ENCODE measurements around the gene OR10R2. TPM values are rescaled to one million over a fixed set of nuclear protein-coding genes. Genes with fewer than 3 reads are reported as not detected.

Gene OR10R2
- total RNA-seq, 2 donors from 2014 or later = not detected

DNA sequence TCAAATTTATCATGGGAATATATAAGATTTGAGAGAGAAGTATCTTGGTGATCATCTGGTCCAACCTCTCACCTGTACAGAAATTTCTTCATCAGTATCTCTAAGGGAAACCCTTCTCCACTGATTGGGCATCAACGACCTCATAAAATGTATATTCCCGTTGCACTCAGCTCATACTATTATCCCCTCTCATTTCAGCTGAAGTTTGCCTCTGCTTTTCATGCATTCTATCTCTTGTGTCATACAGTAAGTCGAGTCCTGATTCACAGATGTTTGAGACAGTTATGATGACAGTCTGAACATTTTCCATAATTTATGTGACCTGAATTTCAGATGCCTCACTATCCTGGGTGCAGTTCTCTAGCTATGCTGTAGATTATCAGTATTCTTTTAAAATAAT is 21.0 kb downstream of the OR10R2 start:
- TF ChIP-seq, protein P1, sequence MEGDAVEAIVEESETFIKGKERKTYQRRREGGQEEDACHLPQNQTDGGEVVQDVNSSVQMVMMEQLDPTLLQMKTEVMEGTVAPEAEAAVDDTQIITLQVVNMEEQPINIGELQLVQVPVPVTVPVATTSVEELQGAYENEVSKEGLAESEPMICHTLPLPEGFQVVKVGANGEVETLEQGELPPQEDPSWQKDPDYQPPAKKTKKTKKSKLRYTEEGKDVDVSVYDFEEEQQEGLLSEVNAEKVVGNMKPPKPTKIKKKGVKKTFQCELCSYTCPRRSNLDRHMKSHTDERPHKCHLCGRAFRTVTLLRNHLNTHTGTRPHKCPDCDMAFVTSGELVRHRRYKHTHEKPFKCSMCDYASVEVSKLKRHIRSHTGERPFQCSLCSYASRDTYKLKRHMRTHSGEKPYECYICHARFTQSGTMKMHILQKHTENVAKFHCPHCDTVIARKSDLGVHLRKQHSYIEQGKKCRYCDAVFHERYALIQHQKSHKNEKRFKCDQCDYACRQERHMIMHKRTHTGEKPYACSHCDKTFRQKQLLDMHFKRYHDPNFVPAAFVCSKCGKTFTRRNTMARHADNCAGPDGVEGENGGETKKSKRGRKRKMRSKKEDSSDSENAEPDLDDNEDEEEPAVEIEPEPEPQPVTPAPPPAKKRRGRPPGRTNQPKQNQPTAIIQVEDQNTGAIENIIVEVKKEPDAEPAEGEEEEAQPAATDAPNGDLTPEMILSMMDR (IDR thresholded peaks at IDR 0.05) = no peak

DNA sequence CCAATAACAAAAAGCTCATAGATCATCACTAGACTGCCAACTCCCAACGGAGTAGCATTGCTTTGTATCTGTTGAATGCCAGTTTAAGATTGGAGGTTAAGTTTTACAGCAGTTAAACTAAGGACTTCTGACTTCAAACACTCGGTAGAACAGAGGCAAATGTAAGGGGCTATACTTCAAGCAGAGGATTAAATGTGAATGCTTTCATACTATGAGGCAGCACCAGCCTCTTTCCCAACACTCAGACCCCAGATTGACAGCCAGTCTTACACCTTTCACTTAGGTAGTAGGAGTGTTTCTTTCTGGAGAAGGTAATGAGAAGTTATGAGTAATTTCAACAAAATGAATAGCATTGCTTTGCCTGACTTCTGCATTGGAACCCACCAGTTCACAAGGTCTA is 22.8 kb downstream of the OR10R2 start:
- Histone ChIP-seq H3K36me3 (no peaks in the 10 kb centered on the region), H3K4me3 (no peak overlapping the region), H3K9me3 (no peaks in the 10 kb centered on the region), H3K27me3 (no peaks in the 10 kb centered on the region), H3K4me1 (no peaks in the 10 kb centered on the region), H3K27ac (no peak overlapping the region)
- TF ChIP-seq, protein P1 (IDR thresholded peaks at IDR 0.05) = no peak
- no peak for DNase-seq (ENCODE audit: low spot score)

More for the DNA sequence above, 21.0 kb downstream of the OR10R2 start:
- no peaks in the 10 kb centered on the region for H3K9me3 ChIP-seq
- H3K27me3 ChIP-seq = no peaks in the 10 kb centered on the region
- no peak for DNase-seq (ENCODE audit: low spot score)
- no peak overlapping the region for H3K4me3 ChIP-seq
- H3K4me1 ChIP-seq = no peaks in the 10 kb centered on the region
- no peaks in the 10 kb centered on the region for H3K36me3 ChIP-seq
- no peak overlapping the region for H3K27ac ChIP-seq

GRCh38 chr1:158496374-158496773 is 24.4 kb downstream of the OR10R2 start:
- H3K36me3 ChIP-seq = no peaks in the 10 kb centered on the region
- no peak overlapping the region for H3K27ac ChIP-seq
- TF ChIP-seq, protein P1 (IDR thresholded peaks at IDR 0.05) = peak in 1 of 2 donors; percentile 36
- H3K27me3 ChIP-seq = no peaks in the 10 kb centered on the region
- H3K4me1 ChIP-seq = no peaks in the 10 kb centered on the region
- no peak for DNase-seq (ENCODE audit: low spot score)
- no peak overlapping the region for H3K4me3 ChIP-seq
- H3K9me3 ChIP-seq = no peaks in the 10 kb centered on the region

DNA sequence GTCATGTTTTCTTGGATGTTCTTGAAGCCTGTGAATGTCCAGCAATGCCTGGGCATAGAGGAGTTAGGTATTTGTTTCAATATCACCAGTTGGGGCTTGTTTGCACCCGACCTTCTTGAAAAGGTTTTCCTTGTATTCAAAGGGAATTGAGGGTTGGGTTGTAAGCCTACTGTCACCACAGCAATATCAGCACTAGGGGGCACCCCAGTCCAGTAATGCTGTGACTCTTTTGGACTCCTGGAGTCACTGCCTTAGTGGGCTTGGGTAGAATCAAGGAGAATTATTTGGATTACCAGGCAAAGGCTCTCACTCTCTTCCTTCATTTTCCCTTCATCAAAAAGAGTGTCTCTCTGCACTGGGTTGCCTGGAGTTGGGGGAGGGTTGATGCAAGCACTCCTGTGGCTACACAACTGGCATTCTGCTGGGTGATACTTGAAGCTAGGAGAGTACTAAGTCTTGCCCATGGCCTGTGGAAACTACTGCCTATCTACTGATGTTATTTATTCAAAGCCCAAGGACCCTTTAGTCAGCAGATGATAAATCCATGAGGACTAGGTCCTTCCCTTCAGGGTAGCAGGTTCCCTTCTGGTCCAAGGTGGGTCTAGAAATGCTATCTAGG is 34.5 kb downstream of the OR10R2 start:
- H3K27me3 ChIP-seq = no peaks in the 10 kb centered on the region
- H3K27ac ChIP-seq = no peak overlapping the region
- TF ChIP-seq, protein P1 (IDR thresholded peaks at IDR 0.05) = peak in 1 of 2 donors; percentile 41
- H3K36me3 ChIP-seq = no peaks in the 10 kb centered on the region
- H3K4me3 ChIP-seq = no peak overlapping the region
- no peaks in the 10 kb centered on the region for H3K9me3 ChIP-seq
- H3K4me1 ChIP-seq = no peaks in the 10 kb centered on the region
- no peak for DNase-seq (ENCODE audit: low spot score)

DNA sequence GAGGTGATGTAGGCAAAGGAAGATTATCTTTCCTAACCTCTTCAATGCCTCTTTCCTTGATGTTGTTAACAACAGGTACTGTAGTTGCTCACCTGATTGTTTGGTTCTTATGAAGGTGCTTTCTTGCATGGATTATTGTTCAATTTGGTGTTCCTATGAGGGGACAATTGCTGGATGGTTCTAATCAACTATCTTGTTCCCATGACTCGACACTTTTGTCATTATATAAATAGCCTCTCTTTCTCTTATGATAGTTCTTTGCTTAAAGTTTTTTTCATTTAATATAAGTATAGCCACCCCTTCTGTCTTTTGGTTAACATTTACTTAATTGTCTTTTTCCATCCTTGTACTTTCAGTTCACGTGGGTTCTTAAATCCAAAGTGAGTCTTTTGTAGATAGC is 35.5 kb downstream of the OR10R2 start:
- H3K27me3 ChIP-seq = no peaks in the 10 kb centered on the region
- no peak overlapping the region for H3K27ac ChIP-seq
- no peaks in the 10 kb centered on the region for H3K36me3 ChIP-seq
- H3K4me3 ChIP-seq = no peak overlapping the region
- no peaks in the 10 kb centered on the region for H3K4me1 ChIP-seq
- TF ChIP-seq, protein P1 (IDR thresholded peaks at IDR 0.05) = no peak
- H3K9me3 ChIP-seq = no peaks in the 10 kb centered on the region
- no peak for DNase-seq (ENCODE audit: low spot score)
